Activated gamma-delta T cell (primary cell): ENCODE results near the gene SLC17A4.

Experiments
- DNase-seq: peaks from one replicate; lab custom pipeline; 2025; lab: John Stamatoyannopoulos, UW

The SLC17A4 gene

GRCh38 chr6:25815194-25815593 is 60.7 kb downstream of the SLC17A4 start:
- no peak for DNase-seq

GRCh38 chr6:25816252-25816651 is 61.7 kb downstream of the SLC17A4 start:
- no peak for DNase-seq

GRCh38 chr6:25821341-25821740 is 66.8 kb downstream of the SLC17A4 start:
- DNase-seq: no peak

GRCh38 chr6:25829375-25829774 is 74.8 kb downstream of the SLC17A4 start:
- no peak for DNase-seq

- no peak for DNase-seq
These were observed 75.9 kb downstream of the SLC17A4 start for GRCh38 chr6:25830458-25830857.
